GM12878 (cell line): ENCODE results near the gene TMEM150A. TPM values are rescaled to one million over a fixed set of nuclear protein-coding genes. Genes with fewer than 3 reads are reported as not detected.
"Not testable (repeated sequence)": the region's sequence is repeated elsewhere in the genome, so short reads cannot be mapped to it uniquely, and the experiment has no call there.

Experiments used
- ATAC-seq: fragments of 200-7000 bp; cut with Tn5 transposase; 3 replicates; pipeline ENCODE4 v1.9.1; 2020; ENCODE audit warnings: mild to moderate bottlenecking, moderate library complexity
- BruUV-seq: library from RNA; stranded (reverse); fragments of 400-500 nt; replicated peaks from 2 replicates; lab custom pipeline; 2021; lab: Mats Ljungman, UMichigan
- CTCF ChIA-PET: fragments of 300-600 bp; sonication (Branson Sonifier 250); formaldehyde crosslinking; extraction: SDS; loops from one replicate; lab custom pipeline; 2021; ENCODE audit warnings: inconsistent platforms; lab: Yijun Ruan, JAX
- POLR2A ChIA-PET: fragments of 350-600 bp; formaldehyde crosslinking; extraction: SDS; loops from one replicate; lab custom pipeline; 2021; ENCODE audit warnings: inconsistent platforms; lab: Charles Lee
- RAD21 ChIA-PET: fragments of 300-600 bp; sonication (Branson Sonifier 250); formaldehyde crosslinking; loops from one replicate; lab custom pipeline; 2023; ENCODE audit warnings: antibody characterized with exemption; ENCODE audit not compliant: unreplicated experiment; lab: Charles Lee
- SMC1A ChIA-PET: fragments of 300-600 bp; sonication (Branson Sonifier 250); formaldehyde crosslinking; loops from one replicate; lab custom pipeline; 2023; ENCODE audit not compliant: unreplicated experiment, uncharacterized antibody; lab: Charles Lee
- DNase-seq: peaks from one replicate; pipeline ENCODE4 v3.0.0-alpha.2; 2011; ENCODE audit warnings: low read depth, low spot score
- FAIRE-seq: peaks from 3 replicates; lab custom pipeline; 2011; peaks lifted over from hg19 to GRCh38; lab: Jason Lieb, UNC
- H2AFZ ChIP-seq: 2 replicates; pipeline ENCODE4 v1.6.0; 2011; ENCODE audit warnings: low read depth, low read length, control low read depth; ENCODE audit not compliant: control insufficient read depth
- H3K27ac ChIP-seq: 2 replicates; pipeline ENCODE4 v1.5.1; 2011; ENCODE audit warnings: control low read depth; ENCODE audit not compliant: control insufficient read depth, insufficient read depth
- H3K27me3 ChIP-seq, 2 experiments: replicated peaks in 1 of 2; 2 replicates each; pipeline versions ENCODE4 v1.6.0 to v1.6.1; 2011; ENCODE audit warnings: low read length in 1 of 2; ENCODE audit not compliant: control insufficient read depth in 2 of 2, insufficient read depth in 2 of 2
- H3K36me3 ChIP-seq, 2 experiments: 2 replicates each; pipeline ENCODE4 v1.5.1; 2011; ENCODE audit warnings: low read length in 1 of 2; ENCODE audit not compliant: control insufficient read depth in 2 of 2, insufficient read depth in 2 of 2
- H3K4me1 ChIP-seq: 2 replicates; pipeline ENCODE4 v1.6.1; 2011; ENCODE audit warnings: mild to moderate bottlenecking, low read length, moderate library complexity, mixed read lengths; ENCODE audit not compliant: control insufficient read depth, insufficient read depth
- H3K4me2 ChIP-seq: 2 replicates; pipeline ENCODE4 v1.6.0; 2011; ENCODE audit warnings: control low read depth; ENCODE audit not compliant: control insufficient read depth, insufficient read depth
- H3K4me3 ChIP-seq: fragments of 200-600 bp; sonication (generic); 2 replicates; pipeline ENCODE4 v1.5.1; 2016
- H3K79me2 ChIP-seq: 2 replicates; pipeline ENCODE4 v1.6.0; 2011; ENCODE audit warnings: low read length; ENCODE audit not compliant: control insufficient read depth, insufficient read depth
- H3K9ac ChIP-seq: 2 replicates; pipeline ENCODE4 v1.8.0; 2011; ENCODE audit warnings: low read length, control low read depth, mixed read lengths; ENCODE audit not compliant: control insufficient read depth, insufficient read depth
- H3K9me3 ChIP-seq: replicated peaks from 3 replicates; pipeline ENCODE4 v1.5.1; 2011; ENCODE audit warnings: mild to moderate bottlenecking, low read length; ENCODE audit not compliant: control insufficient read depth, insufficient read depth
- H4K20me1 ChIP-seq: 2 replicates; pipeline ENCODE4 v1.6.0; 2011; ENCODE audit not compliant: control insufficient read depth, insufficient read depth
- ASH2L ChIP-seq: fragments of 300-600, 200-600 bp; sonication (generic); IDR thresholded peaks from 2 replicates; pipeline ENCODE4 v1.6.1; 2017; ENCODE audit warnings: low read depth, mild to moderate bottlenecking, borderline replicate concordance
- FOXM1 ChIP-seq: IDR thresholded peaks from 2 replicates; pipeline ENCODE4 v1.6.1; 2012; ENCODE audit warnings: low read depth, mild to moderate bottlenecking, inconsistent platforms, low read length, moderate library complexity
- KDM1A ChIP-seq: fragments of 200-600 bp; sonication (generic); IDR thresholded peaks from 2 replicates; pipeline ENCODE4 v1.6.1; 2016; ENCODE audit warnings: borderline replicate concordance
- RFX5 ChIP-seq: IDR thresholded peaks from 2 replicates; pipeline ENCODE4 v1.6.1; 2011; ENCODE audit warnings: low read depth, low read length, improper control_type of control experiment
- SIX5 ChIP-seq: IDR thresholded peaks from 2 replicates; pipeline ENCODE4 v1.6.1; 2011; ENCODE audit warnings: mild to moderate bottlenecking, low read depth, low read length, moderate library complexity; ENCODE audit not compliant: severe bottlenecking
- ZBED1 ChIP-seq: IDR thresholded peaks from 2 replicates; pipeline ENCODE4 v1.6.1; 2016; ENCODE audit warnings: borderline replicate concordance
- ZSCAN29 ChIP-seq: fragments of 450-650 bp; IDR thresholded peaks from 2 replicates; pipeline ENCODE4 v1.6.1; 2017; ENCODE audit warnings: mild to moderate bottlenecking, moderate library complexity
- WGBS: methylation state at CpG from one replicate; pipeline ENCODE4 v1.1.6; 2016; ENCODE audit warnings: low lambda C conversion rate; ENCODE audit not compliant: insufficient replicate concordance, insufficient coverage; ENCODE audit errors: missing lambda C conversion rate; 5-methylcytosine and 5-hydroxymethylcytosine counted together
- in situ Hi-C: fragments of 300-500 bp; cut with MboI; formaldehyde crosslinking; loops from 9 replicates; pipeline ENCODE4 v1.14.3; 2018; ENCODE audit warnings: mixed read lengths
- intact Hi-C: fragments of 100-400 bp; cut with micrococcal nuclease; formaldehyde crosslinking; loops from one replicate; pipeline ENCODE4 v1.14.2; 2022; ENCODE audit not compliant: unreplicated experiment
- polyA plus RNA-seq, 11 experiments: library from polyadenylated mRNA; depleted of rRNA in 4 of 11; unstranded in 6 of 11; stranded (reverse) in 5 of 11; fragments of >200 nt; fragmentation: Nextera tagmentation in 4 of 11; fragmentation: Illumina TruSeq in 1 of 11; extraction: Ambion mirVana in 4 of 11; extraction: Trizol in 1 of 11; gene quantifications; 1 replicate in 1 of 11; 2 replicates in 10 of 11; pipeline versions ENCODE4 v1.2.1 to v1.2.3, GENCODE V29; 2011 to 2016; ENCODE audit warnings: inconsistent platforms in 2 of 11, missing spikeins in 2 of 11, low read depth in 1 of 11
- total RNA-seq, 4 experiments: library from RNA; depleted of rRNA in 3 of 4; stranded (reverse); fragments of >200 nt in 3 of 4; fragmentation: Illumina TruSeq in 1 of 4; extraction: Trizol in 1 of 4; gene quantifications; 2 replicates each; pipeline versions ENCODE4 v1.2.1 to v1.2.3, GENCODE V29; 2013 to 2021
- TF ChIP-seq, protein P1 (sequence below): fragments of 450-650 bp; IDR thresholded peaks from 2 replicates; pipeline ENCODE4 v1.6.1; 2017; ENCODE audit warnings: mild to moderate bottlenecking, moderate library complexity

TMEM150A gene
- total and polyA plus RNA-seq, 10 of the 15 experiments (the other 5 are each of a cell fraction or from before 2014, with no cell fraction given) = 0.45 to 4.4 (median 2.6) TPM

DNA sequence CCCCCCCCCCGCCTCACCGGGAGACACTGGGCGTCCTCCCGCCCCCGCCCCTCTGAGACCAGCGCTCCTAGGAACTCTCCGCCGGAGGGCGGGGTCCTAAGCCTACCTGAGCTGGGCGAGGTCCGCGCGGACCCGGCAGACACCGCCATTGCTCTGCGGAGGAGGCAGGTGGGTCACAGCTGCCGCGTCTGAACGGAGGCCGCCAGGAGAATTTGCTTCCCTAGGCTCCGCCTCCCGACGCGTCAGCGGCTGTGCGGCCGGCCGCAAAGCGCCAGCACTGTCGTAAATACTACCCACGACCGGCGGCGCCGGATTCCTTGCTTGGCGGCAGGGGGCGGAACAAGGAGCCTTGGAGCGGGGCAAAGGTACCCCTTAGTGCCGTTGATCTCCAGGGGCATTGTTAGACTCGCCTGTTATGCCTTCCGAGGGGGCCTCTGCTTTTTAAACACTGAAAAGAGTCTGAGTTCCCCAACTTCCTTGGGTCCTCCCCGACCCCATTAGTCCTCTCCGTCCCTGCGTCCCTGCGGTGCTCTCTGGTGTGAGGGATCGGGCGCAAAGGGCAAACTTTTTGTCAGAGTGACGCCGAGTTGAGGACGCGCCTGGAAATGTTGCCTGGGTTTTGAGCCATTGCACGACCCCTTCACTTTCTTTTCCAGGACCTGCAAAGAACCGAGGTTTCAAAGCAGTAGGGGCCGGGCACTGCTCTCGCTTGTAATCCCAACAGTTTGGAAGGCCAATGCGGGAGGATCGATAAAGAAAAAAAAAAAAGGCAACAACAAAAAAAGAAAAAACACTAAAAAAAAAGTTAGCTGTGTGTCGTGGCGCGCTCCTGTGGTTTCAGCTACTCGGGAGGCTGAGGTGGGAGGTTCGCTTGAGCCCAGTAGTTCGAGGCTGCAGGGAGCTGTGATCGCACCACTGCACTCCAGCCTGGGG lies 41.0 kb downstream of the TMEM150A start, which contains the start of gene GGCX (continued):
- no peak for TF ChIP-seq ZSCAN29
- peak; percentile 28 for TF ChIP-seq SIX5
- TF ChIP-seq, protein P1, sequence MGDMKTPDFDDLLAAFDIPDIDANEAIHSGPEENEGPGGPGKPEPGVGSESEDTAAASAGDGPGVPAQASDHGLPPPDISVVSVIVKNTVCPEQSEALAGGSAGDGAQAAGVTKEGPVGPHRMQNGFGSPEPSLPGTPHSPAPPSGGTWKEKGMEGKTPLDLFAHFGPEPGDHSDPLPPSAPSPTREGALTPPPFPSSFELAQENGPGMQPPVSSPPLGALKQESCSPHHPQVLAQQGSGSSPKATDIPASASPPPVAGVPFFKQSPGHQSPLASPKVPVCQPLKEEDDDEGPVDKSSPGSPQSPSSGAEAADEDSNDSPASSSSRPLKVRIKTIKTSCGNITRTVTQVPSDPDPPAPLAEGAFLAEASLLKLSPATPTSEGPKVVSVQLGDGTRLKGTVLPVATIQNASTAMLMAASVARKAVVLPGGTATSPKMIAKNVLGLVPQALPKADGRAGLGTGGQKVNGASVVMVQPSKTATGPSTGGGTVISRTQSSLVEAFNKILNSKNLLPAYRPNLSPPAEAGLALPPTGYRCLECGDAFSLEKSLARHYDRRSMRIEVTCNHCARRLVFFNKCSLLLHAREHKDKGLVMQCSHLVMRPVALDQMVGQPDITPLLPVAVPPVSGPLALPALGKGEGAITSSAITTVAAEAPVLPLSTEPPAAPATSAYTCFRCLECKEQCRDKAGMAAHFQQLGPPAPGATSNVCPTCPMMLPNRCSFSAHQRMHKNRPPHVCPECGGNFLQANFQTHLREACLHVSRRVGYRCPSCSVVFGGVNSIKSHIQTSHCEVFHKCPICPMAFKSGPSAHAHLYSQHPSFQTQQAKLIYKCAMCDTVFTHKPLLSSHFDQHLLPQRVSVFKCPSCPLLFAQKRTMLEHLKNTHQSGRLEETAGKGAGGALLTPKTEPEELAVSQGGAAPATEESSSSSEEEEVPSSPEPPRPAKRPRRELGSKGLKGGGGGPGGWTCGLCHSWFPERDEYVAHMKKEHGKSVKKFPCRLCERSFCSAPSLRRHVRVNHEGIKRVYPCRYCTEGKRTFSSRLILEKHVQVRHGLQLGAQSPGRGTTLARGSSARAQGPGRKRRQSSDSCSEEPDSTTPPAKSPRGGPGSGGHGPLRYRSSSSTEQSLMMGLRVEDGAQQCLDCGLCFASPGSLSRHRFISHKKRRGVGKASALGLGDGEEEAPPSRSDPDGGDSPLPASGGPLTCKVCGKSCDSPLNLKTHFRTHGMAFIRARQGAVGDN = no peak
- TF ChIP-seq, all 136 proteins: peak for 55

DNA sequence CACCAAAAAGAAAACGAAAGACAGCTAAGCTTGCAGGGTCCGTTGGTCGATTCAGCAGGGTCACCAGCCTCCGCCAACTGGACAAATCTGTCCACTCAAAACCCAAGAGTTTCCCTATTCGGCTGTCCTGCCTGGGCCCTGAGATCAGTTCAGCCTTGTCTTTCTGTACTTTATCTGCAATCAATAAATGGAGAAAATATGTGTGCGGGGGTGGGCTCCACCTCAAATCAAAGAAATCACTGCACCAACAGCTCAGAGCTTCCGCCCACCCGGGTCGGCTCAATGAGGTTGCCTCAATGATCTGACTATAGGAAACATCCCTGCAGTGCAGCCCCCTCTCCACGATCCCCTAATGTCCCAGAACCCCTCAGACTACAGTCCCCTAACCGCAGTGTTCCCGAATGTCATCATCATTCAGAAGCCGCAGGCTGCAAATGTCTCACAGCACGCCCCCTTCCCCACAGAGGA lies 41.7 kb downstream of the TMEM150A start:
- peak overlapping the region; percentile 66 for H3K4me2 ChIP-seq
- no peaks in the 10 kb centered on the region for H3K27me3 ChIP-seq
- H3K9ac ChIP-seq = peak overlapping the region; percentile 80
- peak; percentile 34 for ATAC-seq
- TF ChIP-seq ZBED1 (no peak), FOXM1 (no peak), RFX5 (no peak), ASH2L (no peak), KDM1A (no peak)
- TF ChIP-seq, all 136 proteins: peak for 0
- Histone ChIP-seq H4K20me1 (no peaks in the 10 kb centered on the region), H3K4me1 (no peaks in the 10 kb centered on the region; the same call in 1 of the 2 replicates), H3K9me3 (no peaks in the 10 kb centered on the region), H3K4me3 (peak overlapping the region; percentile 98), H2AFZ (peak overlapping the region; percentile 87), H3K79me2 (peaks cover 18% of the 10 kb centered on the region), H3K36me3 (peaks cover 0 to 5% of the 10 kb centered on the region in 2 experiments; a peak in 1 of 4 replicates), H3K27ac (peak overlapping the region; percentile 5; the same call in 1 of the 2 replicates)
- POLR2A ChIA-PET = interaction anchor here (0.6 to 6.2 kb wide), 14 partner anchors 11 to 626 kb away, joined by 3 to 32 read pairs (median 6); partner anchors contain the start of genes MAT2A, RNF181, TMEM150A and VAMP8
- CTCF ChIA-PET = interaction anchor here (0.6 to 4.4 kb wide), 8 partner anchors 9 to 260 kb away, joined by 3 to 28 read pairs (median 3); no protein-coding TSS in a partner anchor
- BruUV-seq = TSS peak; percentile 65
- no peak for FAIRE-seq
- in situ Hi-C loops (no loop called here), intact Hi-C loops (loop anchor here (2.0 kb wide), 1 partner anchor 42 kb away; the partner anchor contains the start of gene TMEM150A)
- DNase-seq = no peak
- SMC1A ChIA-PET = interaction anchor here (0.7 to 3.2 kb wide), 9 partner anchors 10 to 507 kb away, joined by 3 to 21 read pairs (median 7); partner anchors contain the start of gene RNF181
- WGBS = 1% methylated on average over 14 of the region's 14 CpGs
- RAD21 ChIA-PET = interaction anchor here (0.9 to 2.7 kb wide), 7 partner anchors 8 to 141 kb away, joined by 3 to 15 read pairs (median 4); partner anchors contain the start of genes SH2D6 and VAMP8

DNA sequence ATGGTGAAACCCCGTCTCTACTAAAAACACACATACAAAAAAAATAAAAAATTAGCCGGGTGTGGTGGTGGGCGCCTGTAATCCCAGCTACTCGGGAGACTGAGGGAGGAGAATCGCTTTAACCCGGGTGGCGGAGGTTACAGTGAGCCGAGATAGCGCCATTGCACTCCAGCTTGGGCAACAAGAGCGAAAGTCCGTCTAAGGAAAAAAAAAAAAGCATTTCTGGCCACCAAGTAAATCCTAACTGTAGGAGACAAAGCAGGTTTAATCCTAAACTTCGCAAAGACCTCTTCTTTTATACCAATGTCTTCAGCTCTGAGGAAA lies 42.1 kb downstream of the TMEM150A start:
- ATAC-seq, H4K20me1 ChIP-seq, H2AFZ ChIP-seq, H3K36me3 ChIP-seq, H3K4me1 ChIP-seq, BruUV-seq, FAIRE-seq, H3K27me3 ChIP-seq, in situ Hi-C loops, DNase-seq, H3K9me3 ChIP-seq, H3K27ac ChIP-seq: not testable (repeated sequence)
- peaks cover 18% of the 10 kb centered on the region for H3K79me2 ChIP-seq
- peak overlapping the region; percentile 98 for H3K4me3 ChIP-seq
- WGBS = 84% methylated on average over 12 of the region's 12 CpGs
- peak overlapping the region; percentile 80; the same call in 1 of the 2 replicates for H3K9ac ChIP-seq
- CTCF ChIA-PET = interaction anchor here (0.6 to 4.4 kb wide), 7 partner anchors 9 to 260 kb away, joined by 3 to 28 read pairs (median 3); no protein-coding TSS in a partner anchor
- SMC1A ChIA-PET = interaction anchor here (0.7 to 3.2 kb wide), 9 partner anchors 10 to 507 kb away, joined by 3 to 21 read pairs (median 7); partner anchors contain the start of gene RNF181
- RAD21 ChIA-PET = interaction anchor here (0.9 to 2.7 kb wide), 7 partner anchors 8 to 141 kb away, joined by 3 to 15 read pairs (median 4); partner anchors contain the start of genes SH2D6 and VAMP8
- H3K4me2 ChIP-seq = peak overlapping the region; percentile 66
- POLR2A ChIA-PET = interaction anchor here (0.6 to 6.2 kb wide), 13 partner anchors 11 to 179 kb away, joined by 3 to 32 read pairs (median 6); partner anchors contain the start of genes MAT2A, RNF181, TMEM150A and VAMP8
- intact Hi-C loops = loop anchor here (2.0 kb wide), 1 partner anchor 42 kb away; the partner anchor contains the start of gene TMEM150A
